GM18507 (cell line): ENCODE measurements around the gene STPG2.

Source experiments
- DNase-seq: peaks from one replicate; pipeline ENCODE4 v3.0.0; 2011; ENCODE audit warnings: low read depth; ENCODE audit not compliant: insufficient read length; ENCODE audit errors: extremely low spot score
- FAIRE-seq: peaks from 2 replicates; lab custom pipeline; 2011; peaks lifted over from hg19 to GRCh38; lab: Jason Lieb, UNC

Gene STPG2

GRCh38 chr4:98143001-98143899 is at the start of gene STPG2:
Gene STPG2 (minus strand): TSS chr4:98143476.
- FAIRE-seq (peak; percentile 97), DNase-seq (peak; percentile 86)

DNA sequence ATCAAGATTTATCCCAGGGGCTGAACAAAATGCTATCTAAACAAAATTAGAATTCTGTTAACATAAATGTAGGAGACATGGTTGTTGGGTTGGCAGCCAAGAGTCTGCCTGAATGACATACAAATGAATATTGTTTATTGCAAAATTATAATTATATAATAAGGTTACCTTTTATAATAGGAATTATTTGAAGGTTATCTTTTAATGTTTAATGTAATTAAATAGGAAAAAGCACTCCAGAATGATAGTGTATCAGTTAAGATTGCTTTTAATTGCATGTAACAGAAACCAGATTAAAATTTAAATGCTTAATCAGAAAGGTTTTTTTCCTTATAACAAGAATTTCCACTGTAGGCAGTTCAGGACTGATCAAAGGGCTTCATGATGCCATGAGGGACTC is 42.0 kb upstream of the STPG2 start:
- FAIRE-seq (no peak), DNase-seq (no peak)

GRCh38 chr4:98181809-98182208 is 38.5 kb upstream of the STPG2 start:
- no peak for DNase-seq

DNA sequence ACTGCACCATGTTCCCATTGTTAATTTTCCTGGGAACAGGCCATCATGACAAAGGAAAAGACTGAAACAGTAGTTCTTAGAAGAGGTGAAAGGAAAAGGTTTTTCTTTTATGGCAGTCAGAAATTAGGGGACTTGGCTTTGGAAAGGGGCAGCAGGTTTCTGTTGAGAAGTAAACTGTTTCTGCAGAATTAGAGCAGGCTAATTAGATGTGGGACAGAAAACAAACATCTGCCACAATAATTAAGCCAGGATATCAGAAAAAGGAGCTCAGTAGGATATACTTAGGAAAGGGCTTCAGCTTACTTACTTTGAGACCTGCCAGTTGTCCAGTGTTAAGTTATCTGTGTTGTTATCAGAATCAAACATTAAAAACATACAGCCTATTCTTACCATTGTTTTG is 36.7 kb upstream of the STPG2 start:
- FAIRE-seq, result no peak

More at GRCh38 chr4:98181809-98182208, 38.5 kb upstream of the STPG2 start:
- FAIRE-seq, result no peak

DNA sequence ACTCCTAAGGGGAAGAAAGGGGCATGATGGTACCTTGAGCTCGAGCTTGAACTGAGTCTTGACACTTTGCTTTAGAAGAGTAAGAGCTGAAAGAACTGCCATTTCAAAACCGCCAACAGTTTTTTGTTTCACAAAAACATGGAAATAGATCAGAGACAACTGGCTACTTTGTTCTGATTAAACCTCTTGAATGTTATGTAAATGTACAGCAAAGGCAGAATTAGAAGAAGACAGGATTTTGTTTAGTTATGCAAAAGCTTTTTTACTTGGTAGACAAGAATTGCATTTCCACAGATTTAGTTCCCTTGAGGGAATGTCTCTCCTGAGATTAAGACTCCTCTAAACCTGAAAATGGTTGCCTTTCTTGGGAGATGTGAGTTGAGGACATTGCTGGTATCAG is 33.3 kb upstream of the STPG2 start:
- FAIRE-seq, result no peak
- no peak for DNase-seq

More for the DNA sequence above, 36.7 kb upstream of the STPG2 start:
- DNase-seq, result no peak

DNA sequence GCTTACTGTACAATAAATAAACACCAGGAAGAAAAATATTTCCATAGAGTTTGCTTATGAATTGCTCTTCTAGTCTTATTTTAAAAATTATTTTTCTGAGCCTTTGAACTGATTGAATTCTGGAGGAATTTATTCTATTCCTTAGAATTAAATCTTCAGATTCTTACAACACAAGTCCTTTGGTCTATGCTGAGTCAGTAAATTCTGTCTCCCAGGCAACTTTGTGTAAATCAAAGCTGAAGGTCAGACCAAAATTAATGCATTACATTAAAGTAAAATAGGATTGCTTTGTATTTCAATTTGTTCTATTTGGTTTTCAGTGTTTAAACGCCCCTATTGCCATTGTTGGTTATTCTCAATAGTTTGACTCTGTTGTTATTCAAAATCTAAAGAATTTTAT is 26.8 kb upstream of the STPG2 start:
- FAIRE-seq, result no peak
- no peak for DNase-seq

DNA sequence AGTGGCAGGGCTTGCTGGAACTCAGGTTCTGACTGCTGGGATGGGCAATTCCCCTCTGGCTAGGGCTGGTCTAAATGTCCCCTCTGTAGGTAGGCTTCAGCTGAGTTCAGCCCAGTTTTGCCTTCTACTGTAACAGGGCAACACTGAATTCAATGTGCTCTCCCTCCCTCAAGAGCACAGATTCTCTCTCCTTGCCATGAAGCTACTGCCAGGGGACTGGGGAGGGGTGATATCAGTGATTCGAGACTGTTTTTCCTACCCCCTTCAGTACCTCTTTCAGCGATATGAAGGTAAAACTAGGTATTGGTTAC is 23.4 kb upstream of the STPG2 start:
- DNase-seq (no peak), FAIRE-seq (no peak)

GRCh38 chr4:98166025-98166730 is 22.9 kb upstream of the STPG2 start:
- no peak for DNase-seq
- FAIRE-seq, result no peak

- no peak for DNase-seq
These were observed 19.4 kb upstream of the STPG2 start for GRCh38 chr4:98162696-98163095.

DNA sequence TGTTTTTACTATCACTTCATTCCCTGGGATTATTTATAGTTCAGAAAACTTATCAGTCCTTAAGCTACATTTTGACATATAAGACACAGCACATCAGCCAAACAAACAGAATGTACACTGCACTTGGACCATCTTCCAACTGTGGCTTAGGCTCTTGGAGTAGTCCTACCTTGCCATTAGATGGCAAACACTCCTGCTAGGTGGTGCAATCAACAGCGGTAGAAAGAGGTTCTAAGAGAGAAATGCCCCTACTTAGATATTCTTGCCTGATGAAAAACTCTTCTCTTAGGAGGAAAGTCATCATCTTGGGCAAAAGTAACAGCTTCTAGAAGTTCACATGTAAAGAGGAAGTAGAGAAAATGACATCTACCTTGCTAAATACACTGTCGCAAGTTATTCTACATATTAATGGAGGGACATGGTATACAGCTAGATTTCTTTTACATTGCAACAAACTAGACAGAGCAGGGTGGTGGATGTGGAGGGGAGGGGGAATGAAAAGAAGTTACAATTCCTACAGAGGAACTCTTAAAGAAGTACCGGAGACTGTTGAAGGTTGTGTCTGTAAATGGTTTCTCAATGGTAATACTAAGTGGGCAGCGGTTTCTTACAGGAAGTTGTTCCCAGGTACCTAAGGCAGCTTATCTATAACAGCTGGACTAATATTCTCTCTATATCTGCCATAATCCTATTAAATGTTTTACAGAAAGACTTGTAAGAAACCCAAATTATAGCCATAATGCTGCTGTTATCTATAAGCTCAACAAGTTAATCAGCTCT is 8.1 kb upstream of the STPG2 start:
- FAIRE-seq (no peak), DNase-seq (no peak)

More at GRCh38 chr4:98162696-98163095, 19.4 kb upstream of the STPG2 start:
- FAIRE-seq, result no peak

- FAIRE-seq, result no peak
- no peak for DNase-seq
These were observed 7.0 kb upstream of the STPG2 start for GRCh38 chr4:98150092-98150761.

GRCh38 chr4:98148856-98149255 is 5.6 kb upstream of the STPG2 start:
- FAIRE-seq (no peak), DNase-seq (no peak)

GRCh38 chr4:98126141-98126540 is 17.1 kb downstream of the STPG2 start:
- DNase-seq (no peak), FAIRE-seq (no peak)

DNA sequence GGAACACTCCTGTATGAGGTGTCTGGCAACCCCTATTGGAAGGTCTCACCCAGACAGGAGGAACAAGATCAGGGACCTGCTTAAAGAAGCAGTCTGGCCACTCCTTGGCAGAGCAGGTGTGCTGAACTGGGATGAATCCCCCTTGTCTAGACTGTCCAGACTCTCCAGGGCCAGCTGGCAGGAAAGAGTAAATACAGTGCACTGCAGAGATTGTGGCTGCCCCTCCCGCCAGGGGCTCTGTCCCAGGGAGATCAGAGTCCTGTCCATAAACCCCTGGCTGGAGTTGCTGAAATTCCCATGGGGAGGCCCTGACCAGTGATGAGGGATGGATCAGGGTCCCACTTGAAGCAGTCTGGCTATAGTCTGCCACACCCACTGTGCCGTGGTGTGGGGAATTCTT is 17.7 kb downstream of the STPG2 start:
- no peak for DNase-seq
- FAIRE-seq, result no peak

GRCh38 chr4:98117363-98117762 is 25.9 kb downstream of the STPG2 start:
- DNase-seq, result no peak
- no peak for FAIRE-seq

- FAIRE-seq (no peak), DNase-seq (no peak)
These were observed 30.3 kb downstream of the STPG2 start for GRCh38 chr4:98113012-98113411.

DNA sequence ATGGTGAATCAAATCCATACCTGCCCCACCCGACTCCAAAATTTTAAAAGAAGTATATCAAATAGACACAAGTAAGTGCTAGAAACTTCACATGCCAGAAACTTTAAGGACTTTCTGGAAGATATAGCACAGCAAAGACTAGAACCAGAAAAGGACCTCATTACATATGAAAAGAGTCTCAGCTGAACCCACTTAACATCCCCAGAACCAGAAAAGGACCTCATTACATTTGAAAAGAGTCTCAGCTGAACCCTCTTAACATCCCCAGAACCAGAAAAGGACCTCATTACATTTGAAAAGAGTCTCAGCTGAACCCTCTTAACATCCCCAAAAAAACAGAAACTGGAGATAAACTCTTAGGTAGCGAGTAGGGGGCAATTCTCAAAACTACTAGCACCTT is 32.3 kb downstream of the STPG2 start:
- FAIRE-seq, result no peak
- no peak for DNase-seq

GRCh38 chr4:98110214-98110613 is 33.1 kb downstream of the STPG2 start:
- no peak for FAIRE-seq
- DNase-seq, result no peak

- FAIRE-seq (no peak), DNase-seq (no peak)
These were observed 40.6 kb downstream of the STPG2 start for GRCh38 chr4:98102660-98103059.

DNA sequence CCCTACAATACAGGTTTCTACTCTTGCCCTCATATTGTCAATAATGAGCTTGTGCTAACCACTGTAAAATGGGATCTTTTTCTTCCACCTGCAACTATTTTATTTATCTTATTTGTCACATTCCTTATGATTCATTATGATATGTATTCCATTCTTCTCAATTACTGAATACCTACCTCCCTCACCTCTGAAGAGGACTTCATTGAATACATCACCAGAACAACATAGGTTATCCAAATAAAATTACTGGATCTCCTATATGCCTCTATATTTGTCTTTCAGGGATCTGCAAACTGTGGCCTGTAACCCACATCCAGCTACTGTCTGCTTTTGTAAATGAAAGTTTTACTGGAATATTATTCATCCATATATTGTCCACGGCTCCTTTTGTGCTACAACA is 41.3 kb downstream of the STPG2 start:
- FAIRE-seq, result no peak
- no peak for DNase-seq
